Ovary (tissue), 9 donors: Measurements from ENCODE around the gene HNRNPUL1. TPM values are rescaled to one million over a fixed set of nuclear protein-coding genes. Genes with fewer than 3 reads are reported as not detected.

Experiments used
- DNase-seq, 5 donors: peaks; one replicate each; pipeline ENCODE4 v3.0.0-alpha.2; 2019 to 2020
- H3K27ac ChIP-seq, 2 donors: fragments of 200-600 bp; one replicate each; pipeline versions ENCODE4 v1.5.1 to v1.8.0; 2019 to 2022
- H3K27me3 ChIP-seq: fragments of 200-600 bp; one replicate; pipeline ENCODE4 v1.8.0; 2022
- H3K36me3 ChIP-seq: fragments of 200-600 bp; sonication (generic); one replicate; pipeline ENCODE4 v1.5.1; 2019
- H3K4me1 ChIP-seq: one replicate; pipeline ENCODE4 v1.8.1; 2013; ENCODE audit warnings: mild to moderate bottlenecking, moderate library complexity; ENCODE audit not compliant: insufficient read depth
- H3K4me3 ChIP-seq: fragments of 200-600 bp; sonication (generic); one replicate; pipeline ENCODE4 v1.5.1; 2017
- H3K9me3 ChIP-seq, 2 donors: fragments of 200-600 bp in 1 of 2; sonication (generic) in 1 of 2; one replicate each; pipeline versions ENCODE4 v1.5.1 to v1.8.1; 2013 to 2019; ENCODE audit warnings: mild to moderate bottlenecking in 1 of 2, moderate library complexity in 1 of 2
- EP300 ChIP-seq: sonication (generic); formaldehyde crosslinking; IDR thresholded peaks from one replicate; pipeline ENCODE4 v1.6.1; 2017; ENCODE audit warnings: antibody characterized with exemption
- POLR2A ChIP-seq: fragments of 450-650 bp; IDR thresholded peaks from one replicate; pipeline ENCODE4 v1.6.1; 2017; ENCODE audit warnings: antibody characterized with exemption, mild to moderate bottlenecking, moderate library complexity
- WGBS, 3 donors: extraction: QIAGEN DNeasy Blood & Tissue Kit in 1 of 3; methylation state at CpG; one replicate each; pipeline versions ENCODE4 v1.1.5 to v1.1.7; 2013 to 2017; 5-methylcytosine and 5-hydroxymethylcytosine counted together
- intact Hi-C, 4 donors: fragments of 100-400 bp; cut with DNase I; formaldehyde crosslinking; loops; one replicate each; pipeline versions ENCODE4 v1.11.0 to v1.15.1; 2022 to 2023
- polyA plus RNA-seq, 2 donors: library from polyadenylated mRNA; stranded (reverse); fragments of 200-250 nt in 1 of 2; fragments of 350-450 nt in 1 of 2; fragmentation: Illumina TruSeq in 1 of 2; extraction: RNeasy Lipid Tissue Mini Kit (QIAGEN cat#74804) in 1 of 2; gene quantifications; one replicate each; pipeline ENCODE4 v1.2.3, GENCODE V29; 2013 to 2014
- total RNA-seq, 7 donors: library from RNA; depleted of rRNA in 2 of 7; stranded (reverse); fragments of >200 nt in 2 of 7; fragmentation: NEBNext Ultra II Directional in 3 of 7; extraction: Animal tissue kit (Norgen Biotek cat#: 25700) in 3 of 7; gene quantifications; one replicate each; pipeline versions ENCODE4 v1.1.0 to v1.2.4, GENCODE V29; 2016 to 2023
- TF ChIP-seq, protein P1 (sequence below), 3 donors: fragments of 450-650 bp in 2 of 3; fragments of 200-600 bp in 1 of 3; IDR thresholded peaks; one replicate each; pipeline versions ENCODE4 v1.5.1 to v1.8.0; 2016 to 2022; ENCODE audit warnings: antibody characterized with exemption in 3 of 3, mild to moderate bottlenecking in 1 of 3
- donor health status: DM: no; HTN: no; CAD: no; lungs with moderate emphysema.
- donor health status: DM: no; HTN: no; CAD: no.
- donor health status: Bipolar disorder and iron deficiency.
- donor health status: DM: yes; HTN: yes; CAD: no.
- donor health status: DM: no; HTN: no; CAD: no.
- donor health status: DM: yes; HTN: yes; CAD: no.

HNRNPUL1 gene
- total and polyA plus RNA-seq, 9 donors = 102 to 259 (median 211) TPM

DNA sequence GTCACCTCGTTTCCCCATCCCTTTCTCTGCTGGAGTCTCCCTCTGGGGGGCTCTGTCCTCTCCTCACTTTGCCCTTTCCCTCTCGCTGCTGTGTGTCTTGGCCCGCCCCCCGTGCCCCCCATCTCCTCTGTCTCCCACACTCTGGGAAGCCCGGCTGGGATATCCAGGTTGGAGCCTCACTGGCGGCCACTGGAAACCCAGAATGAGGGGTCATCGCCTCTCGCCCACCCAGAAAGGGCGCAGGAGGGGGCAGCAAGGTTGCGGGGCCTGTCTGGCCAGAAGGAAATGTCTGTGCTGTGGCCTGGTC, 61.4 kb downstream of the HNRNPUL1 start:
- peaks cover 36% of the 10 kb centered on the region for H3K4me1 ChIP-seq
- peak overlapping the region; percentile 83 to 93 for H3K27ac ChIP-seq
- no peaks in the 10 kb centered on the region for H3K9me3 ChIP-seq
- DNase-seq = peak in 1 of 5 donors; percentile 44
- H3K27me3 ChIP-seq = no peaks in the 10 kb centered on the region
- WGBS, 3 donors = 1 to 6% (median 4%) methylated on average over 10 of the region's 10 CpGs
- TF ChIP-seq POLR2A (no peak), EP300 (no peak)
- TF ChIP-seq, protein P1, sequence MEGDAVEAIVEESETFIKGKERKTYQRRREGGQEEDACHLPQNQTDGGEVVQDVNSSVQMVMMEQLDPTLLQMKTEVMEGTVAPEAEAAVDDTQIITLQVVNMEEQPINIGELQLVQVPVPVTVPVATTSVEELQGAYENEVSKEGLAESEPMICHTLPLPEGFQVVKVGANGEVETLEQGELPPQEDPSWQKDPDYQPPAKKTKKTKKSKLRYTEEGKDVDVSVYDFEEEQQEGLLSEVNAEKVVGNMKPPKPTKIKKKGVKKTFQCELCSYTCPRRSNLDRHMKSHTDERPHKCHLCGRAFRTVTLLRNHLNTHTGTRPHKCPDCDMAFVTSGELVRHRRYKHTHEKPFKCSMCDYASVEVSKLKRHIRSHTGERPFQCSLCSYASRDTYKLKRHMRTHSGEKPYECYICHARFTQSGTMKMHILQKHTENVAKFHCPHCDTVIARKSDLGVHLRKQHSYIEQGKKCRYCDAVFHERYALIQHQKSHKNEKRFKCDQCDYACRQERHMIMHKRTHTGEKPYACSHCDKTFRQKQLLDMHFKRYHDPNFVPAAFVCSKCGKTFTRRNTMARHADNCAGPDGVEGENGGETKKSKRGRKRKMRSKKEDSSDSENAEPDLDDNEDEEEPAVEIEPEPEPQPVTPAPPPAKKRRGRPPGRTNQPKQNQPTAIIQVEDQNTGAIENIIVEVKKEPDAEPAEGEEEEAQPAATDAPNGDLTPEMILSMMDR (IDR thresholded peaks at IDR 0.05) = no peak
- H3K4me3 ChIP-seq = peak overlapping the region; percentile 25
- H3K36me3 ChIP-seq = no peaks in the 10 kb centered on the region
- intact Hi-C loops = loop anchor here in 2 of 4 donors (2.0 to 10.0 kb wide), 2 partner anchors 27 to 109 kb away; partner anchors contain the start of genes DMAC2 (in 1 of the 2) and TGFB1 (in 1 of the 2)

DNA sequence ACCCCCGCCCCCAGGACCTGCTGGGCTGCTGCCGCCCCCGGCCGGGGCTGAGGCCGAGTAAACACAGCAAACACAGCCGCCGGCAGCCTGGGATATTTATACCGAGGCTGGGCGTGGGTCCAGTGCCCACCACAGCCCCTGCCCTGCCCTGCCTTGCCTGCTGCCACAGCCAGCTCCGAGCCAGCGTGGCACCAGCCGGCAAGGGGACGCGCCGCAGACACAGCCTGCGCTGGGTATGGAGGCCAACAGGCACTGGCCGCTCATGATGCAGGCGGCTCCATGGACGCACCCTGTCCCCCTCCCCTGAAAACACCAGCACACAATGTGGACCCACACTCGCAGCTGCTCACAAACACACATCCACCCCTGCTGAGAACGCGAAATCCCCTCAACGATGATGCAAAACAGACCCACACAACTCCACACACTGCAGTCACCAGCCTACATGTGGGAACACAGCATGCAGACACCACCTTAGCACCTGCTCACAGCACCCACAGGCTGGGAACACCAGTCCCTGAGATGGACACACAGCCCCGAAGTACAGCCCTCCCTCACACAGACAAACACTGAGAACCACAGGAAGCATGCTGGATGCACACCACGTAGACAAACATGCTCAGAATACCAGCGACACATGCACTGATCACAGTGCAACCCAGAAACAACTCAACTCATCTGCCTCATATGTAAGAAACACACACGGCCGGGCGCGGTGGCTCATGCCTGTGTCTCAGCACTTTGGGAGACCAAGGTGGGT, 62.0 kb downstream of the HNRNPUL1 start:
- Histone ChIP-seq H3K27me3 (no peaks in the 10 kb centered on the region), H3K4me3 (peak overlapping the region; percentile 25), H3K9me3 (no peaks in the 10 kb centered on the region), H3K27ac (peak overlapping the region; percentile 83 to 93), H3K4me1 (peaks cover 36% of the 10 kb centered on the region), H3K36me3 (no peaks in the 10 kb centered on the region)
- TF ChIP-seq POLR2A (no peak), EP300 (no peak)
- TF ChIP-seq, protein P1 (IDR thresholded peaks at IDR 0.05) = no peak
- intact Hi-C loops = loop anchor here in 2 of 4 donors (2.0 to 10.0 kb wide), 2 partner anchors 27 to 109 kb away; partner anchors contain the start of genes DMAC2 (in 1 of the 2) and TGFB1 (in 1 of the 2)
- peak in 2 of 5 donors; percentile 55 to 65 for DNase-seq
- 14 to 43% (median 17%) methylated on average over 17 to 30 of the region's 30 CpGs for WGBS, 3 donors

DNA sequence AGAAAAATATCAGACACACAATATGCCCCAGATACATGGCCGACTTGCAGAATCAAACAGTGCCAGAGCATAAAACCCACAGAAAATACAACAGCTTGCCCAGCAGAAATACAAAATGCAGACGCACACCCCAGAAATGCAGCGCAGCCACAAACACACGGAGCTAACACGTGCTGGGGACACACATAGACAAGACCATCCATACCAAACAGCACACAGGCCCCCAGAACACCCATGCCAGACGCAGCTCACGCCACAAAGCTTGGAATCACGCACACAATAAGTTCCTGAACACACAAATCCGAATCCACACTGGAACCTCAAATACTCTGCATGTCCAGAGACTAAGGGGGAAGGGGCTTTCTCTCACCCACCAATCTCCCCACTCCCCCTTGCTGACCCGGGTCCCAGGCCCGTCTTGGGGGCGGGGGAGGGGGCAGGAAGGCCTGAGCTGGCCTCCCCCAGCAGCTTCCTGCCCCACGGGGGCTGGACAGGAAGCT, 63.0 kb downstream of the HNRNPUL1 start:
- DNase-seq = no peak
- no peaks in the 10 kb centered on the region for H3K27me3 ChIP-seq
- intact Hi-C loops = loop anchor here in 1 of 4 donors (10.0 kb wide), 1 partner anchor 108 kb away; the partner anchor contains the start of gene DMAC2
- no peak overlapping the region for H3K4me3 ChIP-seq
- WGBS, 3 donors = 61 to 66% (median 63%) methylated on average over 13 of the region's 13 CpGs
- no peaks in the 10 kb centered on the region for H3K36me3 ChIP-seq
- no peaks in the 10 kb centered on the region for H3K9me3 ChIP-seq
- H3K4me1 ChIP-seq = peaks cover 29% of the 10 kb centered on the region
- H3K27ac ChIP-seq = no peak overlapping the region
- TF ChIP-seq, protein P1 (IDR thresholded peaks at IDR 0.05) = no peak
- TF ChIP-seq EP300 (no peak), POLR2A (no peak)

DNA sequence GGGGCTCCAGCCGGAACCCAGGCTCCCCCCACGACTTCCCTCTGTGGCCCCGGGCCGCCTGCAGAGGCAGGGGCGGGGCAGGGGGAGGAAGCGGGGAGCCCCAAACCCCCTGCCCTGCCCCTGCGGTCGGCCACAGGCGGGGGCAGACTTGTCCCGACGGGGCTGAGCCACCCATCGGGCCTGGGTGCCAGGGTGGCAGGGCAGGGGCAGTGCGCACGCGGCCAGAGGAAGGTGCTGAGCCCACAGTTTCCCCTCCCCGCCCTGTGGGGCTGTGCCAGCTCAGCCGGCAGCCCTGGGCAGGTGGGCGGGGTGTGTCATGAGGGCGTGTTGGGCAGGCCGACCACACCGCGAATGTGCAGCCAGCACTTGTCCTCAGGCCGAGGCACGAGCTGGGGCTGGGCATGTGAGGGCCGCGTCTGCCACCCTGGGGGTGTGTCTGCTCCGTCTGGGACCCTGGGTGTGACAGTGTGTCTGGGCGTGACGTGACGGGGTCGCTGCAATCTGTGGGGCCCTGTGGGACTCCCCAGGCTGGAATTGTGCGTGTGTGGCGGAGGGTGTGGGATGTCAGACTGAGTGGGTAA, 63.5 kb downstream of the HNRNPUL1 start:
- Histone ChIP-seq H3K36me3 (no peaks in the 10 kb centered on the region), H3K9me3 (no peaks in the 10 kb centered on the region), H3K4me3 (no peak overlapping the region), H3K27me3 (no peaks in the 10 kb centered on the region), H3K4me1 (peaks cover 25% of the 10 kb centered on the region), H3K27ac (no peak overlapping the region)
- TF ChIP-seq POLR2A = no peak
- TF ChIP-seq, protein P1 (IDR thresholded peaks at IDR 0.05) = no peak
- TF ChIP-seq EP300 = no peak
- intact Hi-C loops = loop anchor here in 1 of 4 donors (10.0 kb wide), 1 partner anchor 107 kb away; the partner anchor contains the start of gene DMAC2
- WGBS, 3 donors = 68 to 72% (median 69%) methylated on average over 27 to 33 of the region's 33 CpGs
- DNase-seq = peak in 2 of 5 donors; percentile 43 to 47
